Measurements from ENCODE around the gene NOP10. TPM values are rescaled to one million over a fixed set of nuclear protein-coding genes. Genes with fewer than 3 reads are reported as not detected.

Gene NOP10
- total and polyA plus RNA-seq, 12 donors = 136 to 353 (median 172) TPM

GRCh38 chr15:34314491-34315490 is 28.1 kb downstream of the NOP10 start:
- Histone ChIP-seq H3K4me1 (replicated peaks in 1 of 2) (peaks cover 0 to 21% of the 10 kb centered on the region in 2 donors), H3K36me3 (replicated peaks in 1 of 2) (no peaks in the 10 kb centered on the region), H3K9me3 (replicated peaks in 1 of 3) (no peaks in the 10 kb centered on the region), H3K27ac (no peak overlapping the region), H3K4me3 (no peak overlapping the region), H3K27me3 (no peaks in the 10 kb centered on the region)
- TF ChIP-seq, protein P1, sequence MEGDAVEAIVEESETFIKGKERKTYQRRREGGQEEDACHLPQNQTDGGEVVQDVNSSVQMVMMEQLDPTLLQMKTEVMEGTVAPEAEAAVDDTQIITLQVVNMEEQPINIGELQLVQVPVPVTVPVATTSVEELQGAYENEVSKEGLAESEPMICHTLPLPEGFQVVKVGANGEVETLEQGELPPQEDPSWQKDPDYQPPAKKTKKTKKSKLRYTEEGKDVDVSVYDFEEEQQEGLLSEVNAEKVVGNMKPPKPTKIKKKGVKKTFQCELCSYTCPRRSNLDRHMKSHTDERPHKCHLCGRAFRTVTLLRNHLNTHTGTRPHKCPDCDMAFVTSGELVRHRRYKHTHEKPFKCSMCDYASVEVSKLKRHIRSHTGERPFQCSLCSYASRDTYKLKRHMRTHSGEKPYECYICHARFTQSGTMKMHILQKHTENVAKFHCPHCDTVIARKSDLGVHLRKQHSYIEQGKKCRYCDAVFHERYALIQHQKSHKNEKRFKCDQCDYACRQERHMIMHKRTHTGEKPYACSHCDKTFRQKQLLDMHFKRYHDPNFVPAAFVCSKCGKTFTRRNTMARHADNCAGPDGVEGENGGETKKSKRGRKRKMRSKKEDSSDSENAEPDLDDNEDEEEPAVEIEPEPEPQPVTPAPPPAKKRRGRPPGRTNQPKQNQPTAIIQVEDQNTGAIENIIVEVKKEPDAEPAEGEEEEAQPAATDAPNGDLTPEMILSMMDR (IDR thresholded peaks at IDR 0.05) = no peak
- TF ChIP-seq POLR2A (IDR thresholded peaks at IDR 0.05) = no peak
- 72 to 79% (median 76%) methylated on average over 3 of the region's 3 CpGs for WGBS, 4 donors
- intact Hi-C loops (cut with DNase I) = no loop called here
- DNase-seq = no peak

GRCh38 chr15:34311563-34311962 is 31.4 kb downstream of the NOP10 start:
- no peaks in the 10 kb centered on the region for H3K36me3 ChIP-seq (replicated peaks in 1 of 2)
- intact Hi-C loops (cut with DNase I) = no loop called here
- H3K9me3 ChIP-seq (replicated peaks in 1 of 3) = no peaks in the 10 kb centered on the region
- DNase-seq = no peak
- no peak overlapping the region for H3K4me3 ChIP-seq
- H3K27ac ChIP-seq = no peak overlapping the region
- peaks cover 0 to 5% of the 10 kb centered on the region in 2 donors for H3K4me1 ChIP-seq (replicated peaks in 1 of 2)
- 90 to 100% (median 97%) methylated on average over 1 of the region's 1 CpG for WGBS, 4 donors
- no peak for TF ChIP-seq POLR2A (IDR thresholded peaks at IDR 0.05)
- TF ChIP-seq, protein P1 (IDR thresholded peaks at IDR 0.05) = no peak
- H3K27me3 ChIP-seq = no peaks in the 10 kb centered on the region

- DNase-seq = no peak
- H3K9me3 ChIP-seq (replicated peaks in 1 of 3) = no peaks in the 10 kb centered on the region
- no peak overlapping the region for H3K27ac ChIP-seq
- H3K27me3 ChIP-seq = no peaks in the 10 kb centered on the region
- H3K4me1 ChIP-seq (replicated peaks in 1 of 2) = no peaks in the 10 kb centered on the region
- intact Hi-C loops (cut with DNase I) = no loop called here
- TF ChIP-seq, protein P1 (IDR thresholded peaks at IDR 0.05) = no peak
- TF ChIP-seq POLR2A (IDR thresholded peaks at IDR 0.05) = no peak
- H3K4me3 ChIP-seq = no peak overlapping the region
- H3K36me3 ChIP-seq (replicated peaks in 1 of 2) = no peaks in the 10 kb centered on the region
Measured at GRCh38 chr15:34304613-34305012, 38.3 kb downstream of the NOP10 start.

GRCh38 chr15:34301058-34301457 is 41.9 kb downstream of the NOP10 start:
- TF ChIP-seq, protein P1 (IDR thresholded peaks at IDR 0.05) = no peak
- TF ChIP-seq POLR2A (IDR thresholded peaks at IDR 0.05) = no peak
- H3K9me3 ChIP-seq (replicated peaks in 1 of 3) = no peaks in the 10 kb centered on the region
- H3K4me3 ChIP-seq = no peak overlapping the region
- no peaks in the 10 kb centered on the region for H3K36me3 ChIP-seq (replicated peaks in 1 of 2)
- H3K27ac ChIP-seq = no peak overlapping the region
- H3K27me3 ChIP-seq = no peaks in the 10 kb centered on the region
- intact Hi-C loops (cut with DNase I) = no loop called here
- DNase-seq = no peak
- H3K4me1 ChIP-seq (replicated peaks in 1 of 2) = peaks cover 0 to 12% of the 10 kb centered on the region in 2 donors
- WGBS, 4 donors = 78 to 98% (median 95%) methylated on average over 3 of the region's 3 CpGs

Data from adrenal gland (tissue), 12 donors.